HCT116 (cell line): Measurements from ENCODE around the gene NRP1.

Source experiments
- EGR1 ChIP-seq: IDR thresholded peaks from 2 replicates; pipeline ENCODE4 v1.6.1; 2012; ENCODE audit warnings: low read depth
- EZH2 ChIP-seq: fragments of 200-600 bp; sonication (generic); IDR thresholded peaks from 2 replicates; pipeline ENCODE4 v1.6.1; 2017; ENCODE audit warnings: antibody characterized with exemption, mixed run types
- POLR2A ChIP-seq: IDR thresholded peaks from 2 replicates; pipeline ENCODE4 v1.7.0; 2011; ENCODE audit warnings: borderline replicate concordance; ENCODE audit not compliant: insufficient read depth, insufficient read length; ENCODE audit errors: extremely low read depth
- POLR2AphosphoS5 ChIP-seq: IDR thresholded peaks from 2 replicates; pipeline ENCODE4 v1.6.1; 2011; ENCODE audit warnings: mild to moderate bottlenecking, low read depth, low read length, moderate library complexity
- RAD21 ChIP-seq: IDR thresholded peaks from 2 replicates; pipeline ENCODE4 v1.6.1; 2012; ENCODE audit warnings: low read depth, mild to moderate bottlenecking
- SIN3A ChIP-seq: IDR thresholded peaks from 2 replicates; pipeline ENCODE4 v1.6.1; 2012; ENCODE audit warnings: low read depth
- SP1 ChIP-seq: IDR thresholded peaks from 2 replicates; pipeline ENCODE4 v1.6.1; 2012; ENCODE audit warnings: low read depth
- SRF ChIP-seq: IDR thresholded peaks from 2 replicates; pipeline ENCODE4 v1.6.1; 2012; ENCODE audit warnings: low read depth
- ZNF274 ChIP-seq: fragments of 200-500 bp; sonication (Bioruptor generic); IDR thresholded peaks from 2 replicates; pipeline ENCODE4 v1.6.1; 2014; ENCODE audit warnings: mild to moderate bottlenecking, low read depth, low read length, inconsistent platforms
- TF ChIP-seq, protein P1 (sequence below), 3 experiments: fragments of 200-600 bp in 1 of 3; sonication (generic) in 1 of 3; IDR thresholded peaks in 2 of 3; conservative IDR thresholded peaks in 1 of 3; 2 replicates each; pipeline ENCODE4 v1.5.1; 2012 to 2017; ENCODE audit warnings: low read depth in 2 of 3, low read length in 2 of 3, antibody characterized with exemption in 1 of 3, borderline replicate concordance in 1 of 3, control low read depth in 1 of 3, mild to moderate bottlenecking in 1 of 3, mixed read lengths in 1 of 3, mixed run types in 1 of 3, moderate library complexity in 1 of 3; ENCODE audit not compliant: insufficient read depth in 1 of 3
- TF ChIP-seq, protein P2 (sequence below): IDR thresholded peaks from 2 replicates; pipeline ENCODE4 v1.6.1; 2011; ENCODE audit warnings: mild to moderate bottlenecking, low read length, moderate library complexity; ENCODE audit not compliant: insufficient replicate concordance; ENCODE audit errors: extremely low read depth
- TF ChIP-seq, protein P3 (sequence below): IDR thresholded peaks from 2 replicates; pipeline ENCODE4 v1.6.1; 2012; ENCODE audit warnings: low read depth

DNA sequence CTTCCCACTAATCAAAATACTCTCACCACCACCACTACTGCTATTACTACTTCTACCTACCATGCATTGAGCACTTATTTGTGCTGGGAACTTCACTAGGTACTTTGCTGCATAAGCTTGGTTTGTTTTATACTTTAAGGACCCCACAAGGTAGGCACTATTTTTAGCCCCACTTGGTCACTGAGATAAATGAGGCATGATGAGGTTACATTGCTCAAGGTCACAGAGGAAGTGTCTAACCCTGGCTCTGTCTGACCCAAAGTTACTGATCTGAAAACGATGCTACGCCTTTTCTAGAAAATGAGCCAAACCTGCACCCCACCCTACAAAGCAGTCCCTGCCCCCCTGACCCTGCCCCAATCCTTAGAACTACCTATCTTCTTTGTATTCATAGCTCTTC lies 35.6 kb downstream of the NRP1 start:
- TF ChIP-seq, protein P1, sequence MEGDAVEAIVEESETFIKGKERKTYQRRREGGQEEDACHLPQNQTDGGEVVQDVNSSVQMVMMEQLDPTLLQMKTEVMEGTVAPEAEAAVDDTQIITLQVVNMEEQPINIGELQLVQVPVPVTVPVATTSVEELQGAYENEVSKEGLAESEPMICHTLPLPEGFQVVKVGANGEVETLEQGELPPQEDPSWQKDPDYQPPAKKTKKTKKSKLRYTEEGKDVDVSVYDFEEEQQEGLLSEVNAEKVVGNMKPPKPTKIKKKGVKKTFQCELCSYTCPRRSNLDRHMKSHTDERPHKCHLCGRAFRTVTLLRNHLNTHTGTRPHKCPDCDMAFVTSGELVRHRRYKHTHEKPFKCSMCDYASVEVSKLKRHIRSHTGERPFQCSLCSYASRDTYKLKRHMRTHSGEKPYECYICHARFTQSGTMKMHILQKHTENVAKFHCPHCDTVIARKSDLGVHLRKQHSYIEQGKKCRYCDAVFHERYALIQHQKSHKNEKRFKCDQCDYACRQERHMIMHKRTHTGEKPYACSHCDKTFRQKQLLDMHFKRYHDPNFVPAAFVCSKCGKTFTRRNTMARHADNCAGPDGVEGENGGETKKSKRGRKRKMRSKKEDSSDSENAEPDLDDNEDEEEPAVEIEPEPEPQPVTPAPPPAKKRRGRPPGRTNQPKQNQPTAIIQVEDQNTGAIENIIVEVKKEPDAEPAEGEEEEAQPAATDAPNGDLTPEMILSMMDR (IDR thresholded peaks at IDR 0.05 in 2 of 3, conservative IDR thresholded peaks at IDR 0.05 in 1 of 3; ENCODE audit: borderline replicate concordance in 1 of 3, insufficient read depth in 1 of 3, low read depth in 2 of 3, low read length in 2 of 3) = no peak
- no peak for TF ChIP-seq SP1
- no peak for TF ChIP-seq POLR2A
- no peak for TF ChIP-seq RAD21
- no peak for TF ChIP-seq EZH2
- no peak for TF ChIP-seq EGR1
- TF ChIP-seq SIN3A = no peak
- no peak for TF ChIP-seq SRF
- TF ChIP-seq, protein P2, sequence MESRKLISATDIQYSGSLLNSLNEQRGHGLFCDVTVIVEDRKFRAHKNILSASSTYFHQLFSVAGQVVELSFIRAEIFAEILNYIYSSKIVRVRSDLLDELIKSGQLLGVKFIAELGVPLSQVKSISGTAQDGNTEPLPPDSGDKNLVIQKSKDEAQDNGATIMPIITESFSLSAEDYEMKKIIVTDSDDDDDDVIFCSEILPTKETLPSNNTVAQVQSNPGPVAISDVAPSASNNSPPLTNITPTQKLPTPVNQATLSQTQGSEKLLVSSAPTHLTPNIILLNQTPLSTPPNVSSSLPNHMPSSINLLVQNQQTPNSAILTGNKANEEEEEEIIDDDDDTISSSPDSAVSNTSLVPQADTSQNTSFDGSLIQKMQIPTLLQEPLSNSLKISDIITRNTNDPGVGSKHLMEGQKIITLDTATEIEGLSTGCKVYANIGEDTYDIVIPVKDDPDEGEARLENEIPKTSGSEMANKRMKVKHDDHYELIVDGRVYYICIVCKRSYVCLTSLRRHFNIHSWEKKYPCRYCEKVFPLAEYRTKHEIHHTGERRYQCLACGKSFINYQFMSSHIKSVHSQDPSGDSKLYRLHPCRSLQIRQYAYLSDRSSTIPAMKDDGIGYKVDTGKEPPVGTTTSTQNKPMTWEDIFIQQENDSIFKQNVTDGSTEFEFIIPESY = no peak
- TF ChIP-seq ZNF274 = no peak
- TF ChIP-seq, protein P3, sequence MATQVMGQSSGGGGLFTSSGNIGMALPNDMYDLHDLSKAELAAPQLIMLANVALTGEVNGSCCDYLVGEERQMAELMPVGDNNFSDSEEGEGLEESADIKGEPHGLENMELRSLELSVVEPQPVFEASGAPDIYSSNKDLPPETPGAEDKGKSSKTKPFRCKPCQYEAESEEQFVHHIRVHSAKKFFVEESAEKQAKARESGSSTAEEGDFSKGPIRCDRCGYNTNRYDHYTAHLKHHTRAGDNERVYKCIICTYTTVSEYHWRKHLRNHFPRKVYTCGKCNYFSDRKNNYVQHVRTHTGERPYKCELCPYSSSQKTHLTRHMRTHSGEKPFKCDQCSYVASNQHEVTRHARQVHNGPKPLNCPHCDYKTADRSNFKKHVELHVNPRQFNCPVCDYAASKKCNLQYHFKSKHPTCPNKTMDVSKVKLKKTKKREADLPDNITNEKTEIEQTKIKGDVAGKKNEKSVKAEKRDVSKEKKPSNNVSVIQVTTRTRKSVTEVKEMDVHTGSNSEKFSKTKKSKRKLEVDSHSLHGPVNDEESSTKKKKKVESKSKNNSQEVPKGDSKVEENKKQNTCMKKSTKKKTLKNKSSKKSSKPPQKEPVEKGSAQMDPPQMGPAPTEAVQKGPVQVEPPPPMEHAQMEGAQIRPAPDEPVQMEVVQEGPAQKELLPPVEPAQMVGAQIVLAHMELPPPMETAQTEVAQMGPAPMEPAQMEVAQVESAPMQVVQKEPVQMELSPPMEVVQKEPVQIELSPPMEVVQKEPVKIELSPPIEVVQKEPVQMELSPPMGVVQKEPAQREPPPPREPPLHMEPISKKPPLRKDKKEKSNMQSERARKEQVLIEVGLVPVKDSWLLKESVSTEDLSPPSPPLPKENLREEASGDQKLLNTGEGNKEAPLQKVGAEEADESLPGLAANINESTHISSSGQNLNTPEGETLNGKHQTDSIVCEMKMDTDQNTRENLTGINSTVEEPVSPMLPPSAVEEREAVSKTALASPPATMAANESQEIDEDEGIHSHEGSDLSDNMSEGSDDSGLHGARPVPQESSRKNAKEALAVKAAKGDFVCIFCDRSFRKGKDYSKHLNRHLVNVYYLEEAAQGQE = no peak
- TF ChIP-seq POLR2AphosphoS5 = no peak
